GM19025 (cell line): ENCODE measurements around the gene COMMD2.

Experiments
- ATAC-seq: cut with Tn5 transposase; IDR thresholded peaks from one replicate; pipeline ENCODE4 v1.9.1; 2021; ENCODE audit warnings: mild to moderate bottlenecking, low read depth, moderate library complexity; ENCODE audit not compliant: unreplicated experiment

The COMMD2 gene

DNA sequence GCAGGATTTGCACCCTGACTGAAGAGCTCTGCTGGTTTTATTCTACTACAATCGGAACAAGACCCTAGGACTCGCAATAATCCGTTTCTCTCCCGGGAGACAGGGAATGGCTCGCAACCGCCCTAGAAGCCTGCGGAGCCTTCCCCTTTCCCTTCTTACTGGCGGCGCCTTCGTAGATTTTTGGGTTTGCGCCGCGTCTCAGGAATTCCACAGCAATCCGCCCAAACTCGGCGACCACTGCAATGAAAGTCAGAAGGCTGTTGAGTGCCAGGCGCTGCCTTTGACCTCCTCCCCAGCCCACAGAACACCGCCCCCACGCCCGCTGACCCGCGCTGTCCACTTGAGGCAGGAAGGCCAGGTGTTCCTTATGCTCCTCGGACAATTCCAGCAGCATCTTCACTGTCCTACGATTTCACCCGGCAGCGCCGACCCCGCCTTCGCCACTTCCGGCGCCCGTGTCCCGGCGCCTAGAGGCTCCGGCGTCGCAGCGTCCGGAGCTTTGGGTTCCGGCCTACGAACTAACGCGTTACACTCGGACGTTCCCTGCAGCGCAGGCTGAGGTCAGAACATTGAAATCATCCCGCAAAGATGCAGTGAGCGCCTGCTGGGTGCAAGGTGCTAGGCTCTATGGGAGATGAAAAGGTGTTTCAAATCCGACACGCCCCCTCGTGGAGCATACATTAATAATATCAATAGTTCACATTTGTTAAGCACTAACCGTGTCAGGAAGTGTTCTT, at the start of gene COMMD2:
TSS of gene COMMD2 (minus strand) at position 439 of the 737 bp plus-strand sequence. CDS start at position 394, 45 bp downstream.
- peak; percentile 98 for ATAC-seq

GRCh38 chr3:149801639-149802038, 49.4 kb upstream of the COMMD2 start:
- ATAC-seq: no peak

GRCh38 chr3:149801195-149801594, 48.9 kb upstream of the COMMD2 start:
- ATAC-seq: no peak

DNA sequence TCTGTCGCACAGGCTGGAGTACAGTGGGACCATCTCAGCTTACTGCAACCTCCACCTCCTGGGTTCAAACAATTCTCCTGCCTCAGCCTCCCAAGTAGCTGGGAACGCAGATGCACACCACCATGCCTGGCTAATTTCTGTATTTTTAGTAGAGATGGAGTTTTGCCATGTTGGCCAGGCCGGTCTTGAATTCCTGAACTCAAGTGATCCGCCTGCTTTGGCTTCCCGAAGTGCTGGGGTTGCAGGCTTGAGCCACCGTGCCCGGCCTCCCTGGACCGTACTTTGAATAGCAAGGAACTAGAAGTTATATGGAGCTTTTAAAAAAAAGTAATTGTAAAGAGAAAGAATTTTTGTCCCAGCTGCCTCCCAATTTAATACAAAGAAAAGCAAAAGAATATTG, 48.4 kb upstream of the COMMD2 start:
- ATAC-seq: no peak

DNA sequence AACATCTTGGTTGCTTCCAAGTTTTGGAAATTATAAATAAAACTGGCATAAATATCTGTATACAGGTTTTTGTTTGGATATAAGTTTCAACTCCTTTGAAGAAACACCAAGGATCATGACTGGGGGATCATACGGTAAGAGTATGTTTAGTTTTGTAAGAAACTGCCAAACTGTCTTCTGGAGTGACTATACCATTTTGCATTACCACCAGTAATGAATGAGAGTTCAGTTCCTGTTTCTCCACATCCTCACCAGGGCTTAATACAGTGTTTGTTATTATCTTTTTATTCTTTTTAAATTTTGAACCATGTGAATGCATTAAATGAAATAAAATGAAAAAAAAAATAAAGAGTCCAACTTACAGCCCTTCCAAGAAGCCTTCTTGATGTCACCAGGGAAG, 43.7 kb upstream of the COMMD2 start:
- ATAC-seq: no peak

GRCh38 chr3:149792452-149793270, 40.4 kb upstream of the COMMD2 start, which contains the start of gene ANKUB1:
TSS of gene ANKUB1 (minus strand) at chr3:149792554. CDS start at chr3:149792366, 188 bp downstream.
- no peak for ATAC-seq

- ATAC-seq: no peak
These were observed 38.4 kb upstream of the COMMD2 start for GRCh38 chr3:149790698-149791097.

GRCh38 chr3:149790268-149790667, 38.0 kb upstream of the COMMD2 start:
- no peak for ATAC-seq

DNA sequence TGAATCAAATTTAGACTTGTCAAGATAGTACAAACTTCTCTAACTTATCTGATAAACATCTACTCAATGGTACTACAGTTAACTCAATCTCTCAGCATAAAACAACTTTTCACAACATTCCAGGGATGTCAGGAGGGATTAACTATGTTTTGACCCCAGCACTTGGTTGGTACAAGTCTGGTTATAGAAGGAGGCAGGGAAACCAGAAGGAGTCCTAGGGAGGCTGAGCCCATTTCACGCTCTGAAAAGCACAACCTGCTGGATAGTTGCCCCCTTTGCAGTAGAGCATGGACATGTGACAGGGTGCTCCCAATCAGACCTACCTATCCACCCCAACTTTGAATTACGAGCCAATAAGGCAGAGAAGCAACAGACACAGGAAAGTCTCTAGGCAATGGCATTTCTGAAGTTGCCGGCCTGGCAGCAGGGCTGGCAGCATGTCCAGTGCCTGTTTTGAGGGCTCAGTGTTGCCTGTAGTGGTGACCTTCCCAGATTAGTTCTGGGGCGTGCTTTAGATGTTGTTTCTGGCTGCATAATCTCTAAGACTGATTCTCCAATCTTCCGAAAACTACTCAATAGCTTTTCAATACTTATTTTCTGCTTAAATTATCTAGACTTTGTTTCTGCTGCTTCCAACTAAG, 31.9 kb upstream of the COMMD2 start:
- ATAC-seq: no peak

DNA sequence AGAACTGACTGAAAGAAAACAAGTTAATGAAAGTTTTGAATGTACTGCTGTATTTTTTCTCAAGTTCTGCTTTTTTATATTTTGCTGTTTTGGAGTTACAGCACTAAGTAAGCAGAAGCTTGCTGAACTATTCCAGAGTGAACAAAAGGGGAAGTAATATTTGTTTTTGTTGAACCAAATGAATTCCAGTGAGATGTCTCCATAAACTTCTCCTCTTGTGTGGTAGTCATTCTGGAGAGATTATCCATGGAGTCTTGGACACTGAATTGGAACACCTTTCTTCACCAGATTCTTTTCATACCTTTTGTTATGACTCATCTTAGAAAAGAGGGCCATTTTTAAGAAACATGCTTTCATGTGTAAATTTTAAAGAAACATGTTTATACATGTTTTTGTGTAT, 31.3 kb upstream of the COMMD2 start:
- ATAC-seq: no peak

DNA sequence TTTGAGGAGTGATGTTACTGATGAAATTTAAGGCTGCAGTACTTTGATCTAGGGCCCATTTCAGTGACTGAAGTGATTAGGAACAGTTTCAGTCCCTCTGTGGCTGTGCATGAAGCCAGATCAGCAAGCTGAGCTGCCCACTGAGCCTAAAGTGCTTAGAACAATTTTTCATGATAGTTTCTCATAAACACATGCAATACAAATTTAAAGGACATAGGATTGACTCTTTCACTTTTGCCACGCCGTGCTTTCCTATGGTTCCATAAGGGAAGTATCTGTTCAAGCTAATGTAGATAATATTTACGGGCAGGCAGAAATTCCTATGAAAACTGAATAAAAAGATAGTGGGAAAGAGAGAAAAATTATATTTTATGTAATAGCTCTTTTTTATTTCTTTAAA, 29.5 kb upstream of the COMMD2 start:
- no peak for ATAC-seq

DNA sequence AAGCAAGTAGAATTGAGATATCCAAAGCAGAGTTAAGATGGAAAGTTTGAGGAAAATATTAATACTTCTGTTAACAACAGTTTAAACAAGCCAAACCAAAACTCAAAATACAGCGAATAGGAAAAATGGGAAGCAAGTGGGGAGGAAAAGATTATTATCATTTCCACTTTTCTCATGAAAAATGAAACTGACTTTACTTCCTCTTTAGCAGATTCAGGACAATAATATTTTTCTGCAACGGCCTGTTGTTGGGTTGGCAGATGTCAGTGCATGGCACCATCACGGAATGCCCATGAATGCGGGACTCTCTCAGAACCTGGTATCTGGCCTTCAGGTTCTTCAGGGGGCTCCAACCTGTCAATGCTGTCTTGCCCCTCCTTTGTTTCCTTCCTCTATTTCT, 28.9 kb upstream of the COMMD2 start:
- no peak for ATAC-seq

- ATAC-seq: no peak
These were observed 25.3 kb upstream of the COMMD2 start for GRCh38 chr3:149777414-149778214.

- no peak for ATAC-seq
These were observed 23.9 kb upstream of the COMMD2 start for GRCh38 chr3:149776170-149776569.

DNA sequence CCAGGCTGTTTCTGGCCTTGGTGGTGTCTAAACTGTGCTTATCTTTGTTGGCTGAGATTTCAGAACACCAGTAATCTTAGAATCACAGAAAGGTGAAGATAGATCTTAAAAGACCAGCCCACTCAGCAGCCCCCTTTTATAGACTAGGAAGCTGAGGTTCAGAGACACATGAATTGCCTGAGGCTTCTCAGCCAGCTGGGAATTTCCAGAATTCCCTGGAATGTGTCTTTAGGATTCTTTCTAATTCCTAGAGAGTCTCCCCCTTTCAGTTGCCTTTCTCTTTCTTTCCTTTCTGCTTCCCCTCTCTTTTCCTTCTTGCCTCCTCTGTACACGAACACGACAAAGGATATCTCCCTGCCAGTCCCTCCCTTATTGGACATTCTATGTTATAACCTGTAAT, 20.6 kb upstream of the COMMD2 start:
- no peak for ATAC-seq

- no peak for ATAC-seq
These were observed 19.5 kb upstream of the COMMD2 start for GRCh38 chr3:149771652-149772271.

- ATAC-seq: no peak
These were observed 18.0 kb upstream of the COMMD2 start for GRCh38 chr3:149770246-149770645.

- ATAC-seq: no peak
These were observed 16.4 kb upstream of the COMMD2 start for GRCh38 chr3:149768704-149769103.

- ATAC-seq: no peak
These were observed 15.4 kb upstream of the COMMD2 start for GRCh38 chr3:149767720-149768119.

GRCh38 chr3:149765762-149766334, 13.6 kb upstream of the COMMD2 start:
- no peak for ATAC-seq
